Medulla oblongata (tissue), 1 donor: ENCODE measurements around the gene CT55.
"Not testable (repeated sequence)": the region's sequence is repeated elsewhere in the genome, so short reads cannot be mapped to it uniquely, and the experiment has no call there.

Source experiments
- DNase-seq: peaks from one replicate; pipeline ENCODE4 v3.0.0-alpha.2; 2015; ENCODE audit errors: extremely low spot score

Gene CT55, protein sequence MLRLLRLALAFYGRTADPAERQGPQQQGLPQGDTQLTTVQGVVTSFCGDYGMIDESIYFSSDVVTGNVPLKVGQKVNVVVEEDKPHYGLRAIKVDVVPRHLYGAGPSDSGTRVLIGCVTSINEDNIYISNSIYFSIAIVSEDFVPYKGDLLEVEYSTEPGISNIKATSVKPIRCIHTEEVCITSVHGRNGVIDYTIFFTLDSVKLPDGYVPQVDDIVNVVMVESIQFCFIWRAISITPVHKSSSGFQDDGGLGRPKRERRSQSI

GRCh38 chrX:135170877-135171519, at the start of gene CT55:
Gene CT55, minus strand, starts transcription at chrX:135171398. Its CDS starts 227 bp downstream, at chrX:135171171.
- no peak for DNase-seq

GRCh38 chrX:135213200-135213844, 42.1 kb upstream of the CT55 start:
- DNase-seq = no peak

DNA sequence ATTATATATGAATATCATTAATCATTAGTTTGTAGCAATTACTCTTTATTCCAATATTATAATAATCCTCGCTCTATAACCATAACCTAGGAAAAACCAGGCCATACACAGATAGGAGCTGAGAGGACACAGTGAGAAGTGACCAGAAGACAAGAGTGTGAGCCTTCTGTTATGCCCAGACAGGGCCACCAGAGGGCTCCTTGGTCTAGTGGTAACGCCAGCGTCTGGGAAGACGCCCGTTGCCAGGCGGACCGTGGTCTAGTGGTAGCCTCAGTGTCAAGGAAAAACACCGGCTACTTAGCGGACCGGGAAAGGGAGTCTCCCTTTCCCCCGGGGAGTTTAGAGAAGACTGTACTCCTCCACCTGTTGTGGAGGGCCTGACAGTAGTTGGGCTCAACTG, 35.2 kb upstream of the CT55 start:
- not testable (repeated sequence) for DNase-seq

GRCh38 chrX:135200297-135200696, 29.1 kb upstream of the CT55 start:
- no peak for DNase-seq

- no peak for DNase-seq
Measured at GRCh38 chrX:135194684-135195083, 23.5 kb upstream of the CT55 start.

DNA sequence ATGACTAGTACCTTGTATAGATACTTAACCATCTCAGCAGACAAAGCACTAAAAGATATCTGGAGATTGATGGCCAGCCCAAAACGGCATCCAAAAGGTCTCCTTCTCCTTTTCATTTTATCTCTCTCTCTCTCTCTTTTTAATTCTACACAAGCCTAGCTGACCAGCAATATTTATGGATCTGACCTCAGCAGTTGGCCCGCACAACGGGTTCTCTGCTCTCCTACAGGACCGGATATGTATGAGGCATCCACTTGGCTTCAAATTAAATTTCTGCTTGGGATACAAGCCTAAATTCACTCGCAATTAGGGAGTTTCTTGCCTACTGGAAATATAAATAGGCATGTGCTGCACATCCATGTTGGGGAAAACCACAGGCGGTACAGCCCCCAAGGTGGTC, 22.5 kb upstream of the CT55 start:
- no peak for DNase-seq

DNA sequence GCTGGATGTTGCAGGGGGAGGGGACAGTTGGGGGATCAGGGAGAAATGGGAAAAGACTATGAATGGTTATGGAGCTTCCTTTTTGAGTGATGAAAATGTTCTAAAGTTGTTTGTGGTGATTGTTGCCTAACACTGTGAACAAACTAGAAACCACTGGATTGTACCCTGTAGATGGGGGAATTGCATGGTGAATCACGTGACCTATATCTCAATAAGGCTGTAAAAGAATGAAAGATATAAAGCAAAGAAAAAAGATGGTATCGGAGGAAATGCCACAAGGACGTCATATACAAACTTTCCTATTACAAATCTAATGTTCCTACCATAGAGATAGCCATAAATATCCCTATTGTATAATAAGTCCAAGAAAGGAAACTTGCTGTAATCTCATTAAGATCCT, 20.6 kb upstream of the CT55 start:
- DNase-seq = no peak

DNA sequence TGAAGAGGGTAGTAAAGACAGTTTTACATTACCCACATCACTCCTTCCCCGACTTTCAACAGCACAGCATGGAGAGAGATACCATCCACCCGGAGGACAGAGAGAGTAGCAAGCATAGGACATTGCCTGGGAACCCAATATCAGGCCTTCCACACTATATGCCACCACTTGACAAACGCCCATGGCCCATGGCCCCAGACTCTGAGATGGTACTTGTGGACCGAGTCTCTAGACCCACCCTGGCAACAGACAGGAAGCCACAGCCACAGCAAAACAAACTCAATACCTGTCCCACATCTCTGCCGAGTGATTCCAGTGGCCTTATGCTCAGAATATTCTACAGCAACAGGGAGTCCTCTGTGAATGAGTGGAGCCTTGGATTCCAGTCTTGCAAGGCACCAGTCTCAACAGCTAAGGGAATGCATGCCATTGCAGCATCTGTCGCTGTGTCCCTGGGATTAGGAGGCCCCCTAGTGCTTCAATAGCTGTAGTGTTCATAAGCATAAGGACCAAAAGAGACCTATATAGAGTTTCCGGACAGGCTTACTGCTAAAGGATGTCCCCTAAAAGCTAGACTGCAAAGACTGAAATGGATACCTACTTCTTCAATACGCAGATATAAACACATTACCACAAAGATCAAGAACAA, 14.7 kb upstream of the CT55 start:
- DNase-seq = peak; percentile 50

DNA sequence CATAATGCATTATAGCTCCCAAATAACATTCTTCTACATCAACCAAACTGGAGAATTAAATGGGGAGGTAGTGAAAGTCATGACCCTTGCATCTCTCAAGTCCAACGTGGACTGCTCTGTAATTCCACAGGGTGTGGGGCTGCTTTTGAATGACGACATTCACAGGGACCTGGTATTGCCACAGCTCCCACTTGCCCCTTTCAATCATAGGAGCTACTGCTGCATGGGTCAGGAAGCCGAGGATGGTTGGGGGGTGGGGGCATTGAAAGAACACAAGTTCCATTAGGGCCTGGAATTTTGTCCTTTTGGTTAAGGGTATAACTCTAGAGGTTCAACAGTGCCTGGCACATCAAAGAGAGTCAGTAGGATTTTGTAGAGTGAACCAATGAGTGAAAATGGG, 7.4 kb upstream of the CT55 start:
- no peak for DNase-seq

DNA sequence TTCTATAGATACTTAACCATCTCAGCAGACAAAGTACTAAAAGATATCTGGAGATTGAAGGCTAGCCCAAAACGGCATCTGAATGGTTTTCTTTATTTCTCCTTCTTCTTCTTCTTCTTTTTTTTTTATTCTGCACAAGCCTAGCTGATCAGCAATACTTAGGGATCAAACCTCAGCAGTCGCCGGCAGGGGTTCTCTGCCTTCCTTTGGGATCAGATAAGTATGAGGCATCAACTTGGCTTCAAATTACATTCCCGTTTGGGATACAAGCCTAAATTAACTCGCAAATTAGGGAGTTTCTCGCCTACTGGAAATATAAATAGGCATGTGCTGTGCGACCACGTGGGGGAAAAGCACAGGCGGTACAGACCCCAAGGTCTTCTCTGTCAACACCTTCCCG, 730 bp downstream of the CT55 start:
- DNase-seq = no peak

- not testable (repeated sequence) for DNase-seq
Measured at GRCh38 chrX:135169534-135169933, 1.7 kb downstream of the CT55 start.

DNA sequence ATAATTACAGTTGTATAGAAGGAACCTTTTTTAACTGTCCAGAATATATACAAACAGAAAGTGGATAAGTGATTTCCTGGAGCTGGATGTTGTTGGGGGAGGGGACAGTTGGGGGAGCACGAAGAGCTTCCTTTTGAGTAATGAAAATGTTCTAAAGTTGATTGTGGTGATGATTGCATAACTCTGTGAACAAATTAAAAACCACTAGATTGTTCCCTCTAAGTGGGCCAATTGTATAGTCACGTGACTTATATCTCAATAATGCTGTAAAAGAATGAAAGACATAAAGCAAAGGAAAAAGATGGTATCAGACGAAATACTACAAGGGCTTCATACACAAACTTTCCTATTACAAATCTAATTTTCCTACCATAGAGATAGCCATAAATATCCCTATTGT, 2.7 kb downstream of the CT55 start:
- DNase-seq = no peak

GRCh38 chrX:135154688-135155087, 16.5 kb downstream of the CT55 start:
- not testable (repeated sequence) for DNase-seq

DNA sequence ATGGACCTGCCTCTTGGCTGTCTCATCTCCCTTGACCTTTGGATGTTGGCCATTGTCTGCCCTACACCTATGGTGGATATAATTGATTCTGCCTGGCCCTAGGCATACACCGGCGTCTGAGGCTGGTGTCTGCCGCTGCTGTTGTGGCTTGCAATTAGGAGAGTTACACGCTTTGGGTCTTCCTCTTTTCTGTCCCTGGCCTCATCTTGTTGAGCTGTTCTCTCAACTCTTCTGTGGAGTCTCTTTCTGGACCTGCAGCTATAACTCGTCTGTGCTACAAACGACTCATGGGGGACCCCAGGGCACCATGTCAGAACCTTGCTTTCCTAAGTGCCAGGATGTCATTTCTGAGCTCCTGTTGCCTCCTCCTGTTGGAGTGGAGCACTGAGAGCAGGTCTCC, 45.1 kb downstream of the CT55 start:
- DNase-seq = not testable (repeated sequence)

GRCh38 chrX:135120056-135120576, 51.1 kb downstream of the CT55 start, which contains the start of gene ETDB:
Gene ETDB, minus strand, starts transcription at chrX:135120526. Its CDS starts 1,265 bp downstream, at chrX:135119261.
- not testable (repeated sequence) for DNase-seq

DNA sequence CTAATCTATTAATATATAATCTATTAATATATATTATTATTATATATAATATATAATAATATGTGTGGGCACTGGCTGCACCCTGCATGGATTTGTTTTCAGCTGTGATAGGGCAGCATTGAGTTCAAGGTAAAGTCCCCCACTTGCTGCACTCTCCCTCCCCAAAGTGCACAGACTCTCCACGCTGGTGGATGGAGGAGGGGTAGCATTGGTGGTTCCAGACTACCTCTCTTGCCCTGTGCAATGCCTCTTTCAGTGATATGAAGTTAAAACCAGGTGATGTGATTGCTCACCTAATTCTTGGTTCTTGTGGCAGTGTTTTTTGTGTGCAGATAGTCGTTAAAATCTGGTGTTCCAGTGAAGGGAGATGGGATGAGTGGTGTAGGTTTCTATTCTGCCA, 55.1 kb downstream of the CT55 start:
- not testable (repeated sequence) for DNase-seq

- DNase-seq = no peak
Measured at GRCh38 chrX:135114392-135114791, 56.8 kb downstream of the CT55 start.

DNA sequence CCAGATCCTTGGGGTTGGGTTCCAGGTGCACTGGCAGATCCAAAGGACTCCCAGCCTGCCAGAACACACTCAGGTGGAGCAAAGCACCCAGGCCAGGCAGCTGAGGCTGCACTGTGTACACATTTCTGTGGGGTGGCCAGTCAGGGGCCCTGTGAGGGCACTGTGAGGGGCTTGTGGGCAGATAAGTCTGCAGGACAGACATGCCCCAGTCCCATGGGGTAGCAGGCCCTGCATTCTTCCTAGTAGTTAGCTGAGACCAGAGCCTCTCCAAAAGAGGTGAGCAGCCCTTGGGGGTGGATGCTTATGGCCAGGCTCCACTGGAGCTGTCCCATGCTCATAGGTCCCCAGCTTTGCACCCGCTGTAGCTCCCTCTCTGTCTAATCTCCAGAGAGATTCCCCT, 58.5 kb downstream of the CT55 start:
- DNase-seq = no peak

- peak; percentile 32 for DNase-seq
Measured at GRCh38 chrX:135112096-135112729, 59.0 kb downstream of the CT55 start.

- no peak for DNase-seq
Measured at GRCh38 chrX:135109554-135109953, 61.6 kb downstream of the CT55 start.
